ENCODE results near the gene KDR. TPM values are rescaled to one million over a fixed set of nuclear protein-coding genes. Genes with fewer than 3 reads are reported as not detected.

The KDR gene
- total RNA-seq, 2 experiments from 2014 or later: not detected

- DNase-seq (no peak), ATAC-seq (no peak)
- no peak overlapping the region for H3K4me3 Mint-ChIP-seq
- POLR2A ChIA-PET: no interaction called here
- H3K4me1 Mint-ChIP-seq (ENCODE audit: low read depth): no peaks in the 10 kb centered on the region
- peaks cover 16% of the 10 kb centered on the region for H3K27me3 Mint-ChIP-seq
- CTCF ChIA-PET: no interaction called here
- no peaks in the 10 kb centered on the region for H3K36me3 Mint-ChIP-seq (ENCODE audit: low read depth)
- H3K9me3 Mint-ChIP-seq: no peaks in the 10 kb centered on the region
- intact Hi-C loops (cut with micrococcal nuclease): no loop called here
- H3K27ac Mint-ChIP-seq: no peak overlapping the region
- TF ChIP-seq CTCF (IDR thresholded peaks at IDR 0.05): no peak
These were observed 41.7 kb downstream of the KDR start for GRCh38 chr4:55083735-55084134.

GRCh38 chr4:55082756-55083155 is 42.6 kb downstream of the KDR start:
- Mint-ChIP-seq H3K4me3 (no peak overlapping the region), H3K27me3 (peaks cover 16% of the 10 kb centered on the region), H3K9me3 (no peaks in the 10 kb centered on the region), H3K27ac (no peak overlapping the region), H3K4me1 (ENCODE audit: low read depth) (no peaks in the 10 kb centered on the region), H3K36me3 (ENCODE audit: low read depth) (no peaks in the 10 kb centered on the region)
- ATAC-seq (no peak), DNase-seq (no peak)
- CTCF ChIA-PET: no interaction called here
- no peak for TF ChIP-seq CTCF (IDR thresholded peaks at IDR 0.05)
- POLR2A ChIA-PET: no interaction called here
- intact Hi-C loops (cut with micrococcal nuclease): no loop called here

GRCh38 chr4:55080174-55080865 is 45.1 kb downstream of the KDR start:
- Mint-ChIP-seq H3K36me3 (ENCODE audit: low read depth) (no peaks in the 10 kb centered on the region), H3K4me1 (ENCODE audit: low read depth) (peaks cover 9% of the 10 kb centered on the region), H3K27ac (no peak overlapping the region), H3K9me3 (no peaks in the 10 kb centered on the region), H3K27me3 (peaks cover 18% of the 10 kb centered on the region), H3K4me3 (no peak overlapping the region)
- TF ChIP-seq CTCF (IDR thresholded peaks at IDR 0.05): no peak
- ChIA-PET POLR2A (no interaction called here), CTCF (no interaction called here)
- no peak for ATAC-seq
- no peak for DNase-seq
- intact Hi-C loops (cut with micrococcal nuclease): no loop called here

GRCh38 chr4:55079451-55080173 is 45.8 kb downstream of the KDR start:
- DNase-seq: no peak
- intact Hi-C loops (cut with micrococcal nuclease): loop anchor here (5.0 kb wide), 1 partner anchor 238 kb away; no protein-coding TSS in a partner anchor
- CTCF ChIA-PET: no interaction called here
- Mint-ChIP-seq H3K27ac (no peak overlapping the region), H3K9me3 (no peaks in the 10 kb centered on the region), H3K4me1 (ENCODE audit: low read depth) (peaks cover 10% of the 10 kb centered on the region), H3K4me3 (no peak overlapping the region), H3K27me3 (peaks cover 19% of the 10 kb centered on the region), H3K36me3 (ENCODE audit: low read depth) (no peaks in the 10 kb centered on the region)
- no peak for TF ChIP-seq CTCF (IDR thresholded peaks at IDR 0.05)
- POLR2A ChIA-PET: no interaction called here
- ATAC-seq: no peak

- intact Hi-C loops (cut with micrococcal nuclease): loop anchor here (5.0 kb wide), 1 partner anchor 238 kb away; no protein-coding TSS in a partner anchor
- CTCF ChIA-PET: no interaction called here
- peaks cover 22% of the 10 kb centered on the region for H3K27me3 Mint-ChIP-seq
These were observed 46.4 kb downstream of the KDR start for GRCh38 chr4:55078987-55079386.

More at GRCh38 chr4:55078987-55079386, 46.4 kb downstream of the KDR start:
- Mint-ChIP-seq H3K36me3 (ENCODE audit: low read depth) (no peaks in the 10 kb centered on the region), H3K4me1 (ENCODE audit: low read depth) (peaks cover 10% of the 10 kb centered on the region), H3K27ac (no peak overlapping the region), H3K4me3 (no peak overlapping the region), H3K9me3 (no peaks in the 10 kb centered on the region)
- DNase-seq (no peak), ATAC-seq (no peak)
- POLR2A ChIA-PET: no interaction called here
- TF ChIP-seq CTCF (IDR thresholded peaks at IDR 0.05): no peak
